GM21576 (cell line): ENCODE results near the gene C1orf94.
"Not testable (repeated sequence)": the region's sequence is repeated elsewhere in the genome, so short reads cannot be mapped to it uniquely, and the experiment has no call there.

Source experiments
- ATAC-seq: cut with Tn5 transposase; IDR thresholded peaks from one replicate; pipeline ENCODE4 v1.9.1; 2021; ENCODE audit warnings: mild to moderate bottlenecking, moderate library complexity; ENCODE audit not compliant: unreplicated experiment

The C1orf94 gene

GRCh38 chr1:34164771-34165391 is 11.8 kb upstream of the C1orf94 start, which contains the start of gene CSMD2:
Gene CSMD2, minus strand, starts transcription at chr1:34165230. Its CDS starts 133 bp downstream, at chr1:34165097.
- no peak for ATAC-seq

DNA sequence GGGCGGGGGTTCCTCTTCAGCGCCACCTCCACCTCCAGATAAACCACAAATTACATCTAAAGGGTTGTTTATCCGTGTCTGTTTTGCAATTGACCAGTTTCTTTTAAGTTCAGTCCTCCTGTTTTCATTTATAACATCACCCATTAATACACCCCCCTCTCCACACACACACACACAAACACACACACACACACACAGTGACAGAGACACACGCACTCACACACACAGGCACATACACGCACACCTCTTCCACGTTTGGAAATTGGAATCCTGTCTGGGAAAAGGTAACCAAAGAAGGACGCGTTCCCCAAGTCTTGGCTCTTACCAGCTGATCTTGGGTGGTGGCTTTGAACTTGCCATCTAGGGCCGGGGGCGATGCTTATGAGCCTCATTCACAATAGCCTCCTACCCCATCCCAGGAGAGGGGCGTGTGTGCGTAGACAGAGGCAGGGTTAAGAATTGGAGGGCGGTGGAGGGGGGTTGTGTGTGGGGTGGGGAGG is 11.2 kb upstream of the C1orf94 start:
- ATAC-seq, result no peak

- no peak for ATAC-seq
Observed at GRCh38 chr1:34166191-34166624, 10.5 kb upstream of the C1orf94 start.

DNA sequence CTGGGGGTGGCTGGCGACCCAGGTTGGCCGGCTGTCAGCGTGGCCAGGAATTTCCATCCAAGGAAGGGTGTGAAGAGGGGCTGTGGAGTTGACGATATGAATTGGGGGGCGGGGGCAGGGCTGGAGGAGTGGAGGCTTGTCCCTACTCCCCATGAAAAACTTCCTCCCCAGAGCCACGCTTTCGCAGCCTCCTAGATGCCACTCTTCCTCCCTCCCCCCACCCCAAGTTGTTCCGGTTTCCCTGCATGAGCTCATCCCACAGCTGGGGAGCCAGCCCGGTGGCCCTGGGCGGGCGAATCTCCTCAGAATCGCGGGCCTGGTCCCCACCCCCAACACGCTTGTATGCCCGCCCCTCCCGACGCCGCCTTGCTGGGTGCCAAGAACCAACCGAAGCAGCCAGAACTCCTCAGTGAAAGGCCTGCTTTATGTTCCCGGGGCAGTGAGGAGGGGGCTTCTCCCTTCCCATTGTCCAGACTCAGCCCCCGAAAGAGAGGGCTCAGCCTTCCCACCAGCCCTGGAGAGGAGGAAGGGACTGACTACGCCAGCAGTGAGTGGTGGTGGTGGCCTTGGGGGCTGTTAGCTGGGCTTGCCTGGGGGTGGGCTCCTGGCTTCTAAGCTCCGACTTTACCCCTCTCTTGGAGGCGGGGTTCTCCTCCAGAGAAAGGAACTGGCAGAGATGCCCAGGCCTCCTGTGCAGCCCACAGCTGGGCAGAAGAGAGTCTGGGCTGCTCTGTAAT is 9.9 kb upstream of the C1orf94 start:
- ATAC-seq, result no peak

DNA sequence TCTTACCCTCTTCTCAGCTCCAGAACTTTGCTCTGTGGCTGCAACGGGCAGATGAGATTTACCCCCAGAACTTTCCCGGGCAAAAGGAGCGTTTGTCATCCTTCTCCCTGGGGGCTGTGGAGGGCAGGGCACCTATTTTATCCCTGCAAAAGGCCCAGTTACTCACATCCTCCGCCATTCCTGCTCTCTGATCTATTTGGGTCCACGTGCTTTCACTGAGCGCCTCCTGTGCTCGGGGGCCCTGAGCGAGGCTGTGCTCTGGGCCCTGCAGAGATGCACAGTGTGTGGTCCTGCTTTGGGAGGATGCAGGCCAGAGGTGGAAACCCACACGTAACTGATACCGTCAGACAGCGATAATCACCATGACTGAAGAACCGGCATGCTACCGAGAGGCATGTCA is 9.3 kb upstream of the C1orf94 start:
- ATAC-seq, result no peak

GRCh38 chr1:34175744-34176143 is 963 bp upstream of the C1orf94 start:
- no peak for ATAC-seq

- ATAC-seq, result no peak
Observed at GRCh38 chr1:34178072-34178471, 1.4 kb downstream of the C1orf94 start.

GRCh38 chr1:34183381-34183780 is 6.7 kb downstream of the C1orf94 start:
- not testable (repeated sequence) for ATAC-seq

- no peak for ATAC-seq
Observed at GRCh38 chr1:34186741-34187494, 10.2 kb downstream of the C1orf94 start.

GRCh38 chr1:34188418-34188817 is 11.7 kb downstream of the C1orf94 start:
- ATAC-seq, result no peak

GRCh38 chr1:34188985-34189384 is 12.3 kb downstream of the C1orf94 start:
- ATAC-seq, result no peak

GRCh38 chr1:34190692-34191091 is 14.0 kb downstream of the C1orf94 start:
- no peak for ATAC-seq

DNA sequence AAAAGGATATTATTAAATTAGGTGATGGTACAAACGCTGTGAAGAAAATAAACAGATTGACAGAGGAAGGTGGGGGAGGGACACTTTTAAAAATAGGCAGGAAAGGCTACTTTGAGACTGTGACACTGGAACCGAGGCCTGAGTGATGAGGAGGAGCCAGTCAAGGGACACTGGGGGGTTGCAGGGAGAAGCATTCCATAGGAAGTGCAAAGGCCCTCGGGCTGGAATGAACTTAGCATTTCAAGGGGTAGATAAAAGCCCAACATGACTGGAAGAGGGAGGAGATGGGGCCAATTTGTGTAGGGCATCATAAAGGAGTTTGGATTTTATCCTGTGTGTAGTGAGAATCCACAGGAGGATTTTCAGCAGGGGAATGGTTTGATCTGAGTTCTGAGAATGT is 15.9 kb downstream of the C1orf94 start:
- ATAC-seq, result no peak

DNA sequence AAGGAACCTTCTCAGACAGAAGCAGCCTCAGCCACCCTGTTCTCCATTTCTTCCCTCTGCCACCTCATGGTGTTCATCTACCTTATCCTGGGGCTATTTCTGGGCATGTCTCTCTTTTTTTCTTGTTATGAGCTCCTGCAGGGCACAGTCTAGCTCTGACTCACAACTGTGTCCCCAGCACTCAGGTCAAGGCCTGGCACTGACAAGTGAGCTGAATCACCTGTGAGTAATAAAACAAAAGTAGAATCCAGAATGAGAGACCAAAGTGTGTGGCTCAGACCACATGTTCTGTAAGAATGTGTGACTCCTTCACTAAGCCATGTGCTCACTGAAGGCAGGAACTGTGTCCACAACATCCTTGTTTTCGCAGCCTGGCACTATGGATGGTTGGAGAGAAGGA is 23.2 kb downstream of the C1orf94 start:
- ATAC-seq, result no peak

GRCh38 chr1:34212673-34213072 is 36.0 kb downstream of the C1orf94 start:
- ATAC-seq, result no peak

GRCh38 chr1:34213956-34214355 is 37.2 kb downstream of the C1orf94 start:
- ATAC-seq, result no peak

DNA sequence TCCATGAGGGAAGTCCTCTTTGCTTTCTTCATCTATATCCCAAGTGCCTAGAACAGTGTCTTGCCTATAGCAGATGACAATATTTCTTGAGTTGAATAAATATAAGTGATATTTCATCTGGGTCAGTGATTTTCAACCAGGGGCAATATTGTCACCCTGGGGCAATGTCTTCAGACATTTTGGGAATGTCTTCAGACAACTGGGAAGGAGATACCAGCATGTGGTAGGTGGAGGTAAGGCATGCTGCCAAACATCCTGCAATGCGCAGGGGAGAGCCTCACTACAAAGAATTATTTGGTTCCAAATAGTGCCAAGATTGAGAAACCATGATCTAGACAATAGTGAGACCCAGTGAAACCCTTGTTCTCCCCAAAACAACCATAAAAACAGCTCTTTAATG is 54.7 kb downstream of the C1orf94 start:
- ATAC-seq, result no peak

GRCh38 chr1:34235594-34235993 is 58.9 kb downstream of the C1orf94 start:
- no peak for ATAC-seq

GRCh38 chr1:34236089-34236488 is 59.4 kb downstream of the C1orf94 start:
- no peak for ATAC-seq

- ATAC-seq, result no peak
Observed at GRCh38 chr1:34237151-34237815, 60.6 kb downstream of the C1orf94 start.

DNA sequence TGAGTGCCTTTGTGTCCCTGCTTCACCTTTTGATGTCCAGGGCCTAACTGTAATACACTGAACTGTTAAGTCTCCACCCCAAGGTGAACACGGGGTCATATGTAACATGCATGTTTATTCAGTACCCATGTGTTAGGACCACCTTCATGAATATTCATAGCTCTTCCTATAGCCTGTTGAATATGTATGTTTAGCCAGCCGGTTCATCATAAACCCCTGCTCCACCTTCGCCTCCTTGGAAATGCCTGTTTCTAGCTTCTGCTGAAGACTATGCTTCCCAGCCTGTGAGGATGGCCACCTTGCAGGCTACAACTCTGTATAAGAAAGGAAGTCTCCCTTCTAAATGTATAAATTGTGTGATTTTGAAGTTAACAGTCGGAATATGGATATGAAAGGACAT is 69.3 kb downstream of the C1orf94 start:
- no peak for ATAC-seq
